Uterus (tissue), 2 donors: Measurements from ENCODE around the gene USP12.

Source experiments
- POLR2A ChIP-seq, 2 donors: fragments of 450-650 bp; IDR thresholded peaks; one replicate each; pipeline ENCODE4 v1.6.1; 2016; ENCODE audit warnings: antibody characterized with exemption in 2 of 2, mild to moderate bottlenecking in 1 of 2, moderate library complexity in 1 of 2
- TF ChIP-seq, protein P1 (sequence below), 4 experiments: fragments of 200-600 bp in 2 of 4; fragments of 450-650 bp in 2 of 4; sonication (generic) in 2 of 4; IDR thresholded peaks; one replicate each; pipeline ENCODE4 v1.5.1; 2016 to 2019; ENCODE audit warnings: antibody characterized with exemption in 4 of 4, mild to moderate bottlenecking in 2 of 4, moderate library complexity in 1 of 4

DNA sequence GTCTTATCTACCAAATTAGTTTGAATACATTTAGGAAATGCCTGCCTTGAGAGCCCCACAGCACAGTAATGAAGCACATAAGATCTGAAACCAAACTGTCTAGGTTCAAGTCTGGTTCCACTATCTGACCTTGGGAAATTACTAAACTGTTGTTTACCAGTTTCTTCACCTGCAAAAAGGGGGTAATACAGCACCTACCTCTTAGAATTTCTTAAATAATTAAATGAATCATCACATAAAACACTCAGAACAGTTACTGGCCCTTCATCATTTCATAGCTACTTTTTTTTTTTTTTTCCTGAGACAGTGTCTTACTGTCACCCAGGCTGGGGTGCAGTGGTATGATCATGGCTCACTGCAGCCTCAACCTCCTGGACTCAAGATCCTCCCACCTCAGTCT, 59.6 kb downstream of the USP12 start:
- TF ChIP-seq, protein P1, sequence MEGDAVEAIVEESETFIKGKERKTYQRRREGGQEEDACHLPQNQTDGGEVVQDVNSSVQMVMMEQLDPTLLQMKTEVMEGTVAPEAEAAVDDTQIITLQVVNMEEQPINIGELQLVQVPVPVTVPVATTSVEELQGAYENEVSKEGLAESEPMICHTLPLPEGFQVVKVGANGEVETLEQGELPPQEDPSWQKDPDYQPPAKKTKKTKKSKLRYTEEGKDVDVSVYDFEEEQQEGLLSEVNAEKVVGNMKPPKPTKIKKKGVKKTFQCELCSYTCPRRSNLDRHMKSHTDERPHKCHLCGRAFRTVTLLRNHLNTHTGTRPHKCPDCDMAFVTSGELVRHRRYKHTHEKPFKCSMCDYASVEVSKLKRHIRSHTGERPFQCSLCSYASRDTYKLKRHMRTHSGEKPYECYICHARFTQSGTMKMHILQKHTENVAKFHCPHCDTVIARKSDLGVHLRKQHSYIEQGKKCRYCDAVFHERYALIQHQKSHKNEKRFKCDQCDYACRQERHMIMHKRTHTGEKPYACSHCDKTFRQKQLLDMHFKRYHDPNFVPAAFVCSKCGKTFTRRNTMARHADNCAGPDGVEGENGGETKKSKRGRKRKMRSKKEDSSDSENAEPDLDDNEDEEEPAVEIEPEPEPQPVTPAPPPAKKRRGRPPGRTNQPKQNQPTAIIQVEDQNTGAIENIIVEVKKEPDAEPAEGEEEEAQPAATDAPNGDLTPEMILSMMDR (IDR thresholded peaks at IDR 0.05): no peak
- TF ChIP-seq POLR2A (IDR thresholded peaks at IDR 0.05): no peak
